K562 (cell line): ENCODE results near the gene DLGAP1. TPM values are rescaled to one million over a fixed set of nuclear protein-coding genes. Genes with fewer than 3 reads are reported as not detected.
"Not testable (repeated sequence)": the region's sequence is repeated elsewhere in the genome, so short reads cannot be mapped to it uniquely, and the experiment has no call there.

Source experiments
- ATAC-seq: fragments of 200-7000 bp; cut with Tn5 transposase; 3 replicates; pipeline ENCODE4 v1.9.1; 2020; ENCODE audit warnings: moderate library complexity
- BruUV-seq: library from RNA; stranded (reverse); fragments of 400-500 nt; replicated peaks from 2 replicates; lab custom pipeline; 2021; lab: Mats Ljungman, UMichigan
- CTCF ChIA-PET: fragments of 300-600 bp; formaldehyde crosslinking; extraction: SDS; loops from one replicate; lab custom pipeline; 2021; ENCODE audit warnings: low intra/inter-chr PET ratio; lab: Yijun Ruan, JAX
- POLR2A ChIA-PET: fragments of 300-600, 350-650 bp; sonication (Branson Sonifier 250); formaldehyde crosslinking; extraction: SDS; loops from one replicate; lab custom pipeline; 2021; ENCODE audit warnings: antibody characterized with exemption, inconsistent platforms; lab: Yijun Ruan, JAX
- DNase-seq, 4 experiments: peaks; one replicate each; pipeline versions ENCODE4 v3.0.0 to v3.0.0-alpha.2; 2011 to 2018; ENCODE audit warnings: low spot score in 3 of 4, mixed read lengths in 3 of 4; ENCODE audit errors: extremely low read depth in 1 of 4
- FAIRE-seq: peaks from 2 replicates; lab custom pipeline; 2011; peaks lifted over from hg19 to GRCh38; lab: Jason Lieb, UNC
- H2AFZ ChIP-seq: 2 replicates; pipeline ENCODE4 v1.6.0; 2011; ENCODE audit warnings: low read depth, low read length, control low read depth, inconsistent platforms
- H3K27ac ChIP-seq: fragments of 200-600 bp; 3 replicates; pipeline ENCODE4 v1.8.0; 2011; ENCODE audit warnings: low read depth, mild to moderate bottlenecking, control low read depth, inconsistent platforms, low read length, moderate library complexity, mixed read lengths; ENCODE audit errors: extremely low read depth
- H3K27me3 ChIP-seq, 2 experiments: fragments of 300-600 bp in 1 of 2; 2 replicates in 1 of 2; 3 replicates in 1 of 2; pipeline versions ENCODE4 v1.6.0 to v1.8.0; 2011; ENCODE audit warnings: inconsistent platforms in 2 of 2, low read length in 2 of 2, mild to moderate bottlenecking in 1 of 2, mixed read lengths in 1 of 2, moderate library complexity in 1 of 2; ENCODE audit not compliant: control insufficient read depth in 2 of 2, insufficient read depth in 2 of 2
- H3K36me3 ChIP-seq: fragments of 300-600 bp; 3 replicates; pipeline ENCODE4 v1.8.0; 2011; ENCODE audit warnings: mild to moderate bottlenecking, low read length, inconsistent platforms; ENCODE audit not compliant: control insufficient read depth, insufficient read depth
- H3K4me1 ChIP-seq, 2 experiments: fragments of 200-600 bp in 1 of 2; replicated peaks in 1 of 2; 2 replicates in 1 of 2; 3 replicates in 1 of 2; pipeline versions ENCODE4 v1.5.1 to v1.8.0; 2011; ENCODE audit warnings: inconsistent platforms in 2 of 2, low read length in 2 of 2, mild to moderate bottlenecking in 1 of 2, mixed read lengths in 1 of 2, moderate library complexity in 1 of 2; ENCODE audit not compliant: control insufficient read depth in 2 of 2, insufficient read depth in 2 of 2
- H3K4me2 ChIP-seq: 2 replicates; pipeline ENCODE4 v1.6.1; 2011; ENCODE audit warnings: low read length, control low read depth, inconsistent platforms, mixed read lengths; ENCODE audit not compliant: insufficient read depth
- H3K4me3 ChIP-seq: fragments of 200-600 bp; sonication (generic), shearing (Covaris generic); 2 replicates; pipeline ENCODE4 v1.5.1; 2016; ENCODE audit warnings: control low read depth, inconsistent platforms
- H3K79me2 ChIP-seq: fragments of 200-600 bp; 3 replicates; pipeline ENCODE4 v1.8.0; 2011; ENCODE audit warnings: low read length, inconsistent platforms; ENCODE audit not compliant: control insufficient read depth, insufficient read depth
- H3K9ac ChIP-seq, 2 experiments: 2 replicates each; pipeline versions ENCODE4 v1.6.0 to v1.6.1; 2011; ENCODE audit warnings: low read depth in 2 of 2, low read length in 2 of 2, control low read depth in 1 of 2, inconsistent platforms in 1 of 2, mild to moderate bottlenecking in 1 of 2, mixed read lengths in 1 of 2; ENCODE audit not compliant: insufficient read depth in 1 of 2
- H3K9me1 ChIP-seq: one replicate; pipeline ENCODE4 v1.6.0; 2011; ENCODE audit warnings: inconsistent platforms, mild to moderate bottlenecking, low read length, moderate library complexity; ENCODE audit not compliant: control insufficient read depth, insufficient read depth
- H3K9me3 ChIP-seq: replicated peaks from 2 replicates; pipeline ENCODE4 v1.5.1; 2011; ENCODE audit warnings: low read depth, low read length, inconsistent platforms; ENCODE audit not compliant: control insufficient read depth, insufficient read depth
- H4K20me1 ChIP-seq: replicated peaks from 2 replicates; pipeline ENCODE4 v1.6.1; 2011; ENCODE audit warnings: low read length, inconsistent platforms, mixed read lengths; ENCODE audit not compliant: control insufficient read depth, insufficient read depth
- MBD1 ChIP-seq: fragments of 250-450 bp; sonication (Bioruptor Pico); IDR thresholded peaks from 2 replicates; pipeline ENCODE4 v1.8.0; 2022; ENCODE audit warnings: inconsistent platforms
- ZBTB33 ChIP-seq: sonication (generic); formaldehyde crosslinking; IDR thresholded peaks from 2 replicates; pipeline ENCODE4 v1.8.1; 2023; ENCODE audit warnings: mild to moderate bottlenecking, missing genetic modification reagents
- ZBTB8A ChIP-seq: fragments of 450-650 bp; IDR thresholded peaks from 2 replicates; pipeline ENCODE4 v1.6.1; 2018; ENCODE audit warnings: mild to moderate bottlenecking, moderate library complexity; ENCODE audit not compliant: partially characterized antibody
- ZNF121 ChIP-seq: sonication (generic); formaldehyde crosslinking; conservative IDR thresholded peaks from 2 replicates; pipeline ENCODE4 v1.8.0; 2022; ENCODE audit warnings: missing genetic modification reagents
- ZNF639 ChIP-seq, 2 experiments: fragments of 200-800 bp in 1 of 2; sonication (Bioruptor generic) in 1 of 2; sonication (generic) in 1 of 2; formaldehyde crosslinking in 1 of 2; IDR thresholded peaks in 1 of 2; conservative IDR thresholded peaks in 1 of 2; 2 replicates each; pipeline versions ENCODE4 v1.5.0 to v1.6.1; 2016 to 2020; ENCODE audit warnings: missing compliant biosample characterization in 1 of 2, missing genetic modification characterization in 1 of 2, missing genetic modification reagents in 1 of 2
- WGBS: fragments of 100-300 bp; shearing (Covaris generic); methylation state at CpG from one replicate; pipeline ENCODE4 v1.1.6; 2016; ENCODE audit warnings: low coverage, mixed read lengths; ENCODE audit not compliant: insufficient coverage; ENCODE audit errors: missing lambda C conversion rate; 5-methylcytosine and 5-hydroxymethylcytosine counted together
- in situ Hi-C: fragments of 300-500 bp; cut with MboI; formaldehyde crosslinking; loops from 4 replicates; pipeline ENCODE4 v1.15.0; 2018; ENCODE audit warnings: inconsistent platforms, mixed read lengths
- intact Hi-C: fragments of 100-400 bp; cut with micrococcal nuclease; formaldehyde crosslinking; loops from 2 replicates; pipeline ENCODE4 v1.14.2; 2022
- polyA plus RNA-seq, 8 experiments: library from polyadenylated mRNA; depleted of rRNA in 4 of 8; stranded (reverse) in 5 of 8; unstranded in 3 of 8; fragments of >200 nt; fragmentation: Nextera tagmentation in 2 of 8; fragmentation: Illumina TruSeq in 1 of 8; extraction: Ambion mirVana in 2 of 8; extraction: Trizol in 1 of 8; gene quantifications; 2 replicates each; pipeline versions ENCODE4 v1.2.1 to v1.2.3, GENCODE V29; 2011 to 2014; ENCODE audit warnings: inconsistent platforms in 1 of 8, missing spikeins in 1 of 8
- total RNA-seq, 7 experiments: library from RNA; depleted of rRNA in 6 of 7; stranded (reverse); fragments of >200 nt in 6 of 7; fragmentation: Illumina TruSeq in 2 of 7; extraction: Trizol in 2 of 7; gene quantifications; 2 replicates each; pipeline versions ENCODE4 v1.2.1 to v1.2.3, GENCODE V29; 2011 to 2021; ENCODE audit warnings: low replicate concordance in 1 of 7

The DLGAP1 gene
- total and polyA plus RNA-seq, 9 of the 15 experiments (the other 6 are each of a cell fraction or from before 2014, with no cell fraction given) = 0.04 to 0.22 (median 0.08) TPM

GRCh38 chr18:3472121-3472520 lies 983.0 kb downstream of the DLGAP1 start:
- WGBS = 42% methylated on average over 3 of the region's 3 CpGs
- in situ Hi-C loops, H3K9me1 ChIP-seq, DNase-seq, H3K27me3 ChIP-seq, H3K27ac ChIP-seq, ATAC-seq, FAIRE-seq, H3K4me3 ChIP-seq, H3K36me3 ChIP-seq, BruUV-seq, intact Hi-C loops, H3K4me1 ChIP-seq, H3K9ac ChIP-seq, H3K79me2 ChIP-seq, H3K4me2 ChIP-seq, H4K20me1 ChIP-seq, CTCF ChIA-PET, H2AFZ ChIP-seq, H3K9me3 ChIP-seq: not testable (repeated sequence)
- peak; percentile 85 for TF ChIP-seq ZNF121
- POLR2A ChIA-PET = interaction anchor here (2.1 kb wide), 1 partner anchor 14 kb away, joined by 6 read pairs; no protein-coding TSS in a partner anchor

DNA sequence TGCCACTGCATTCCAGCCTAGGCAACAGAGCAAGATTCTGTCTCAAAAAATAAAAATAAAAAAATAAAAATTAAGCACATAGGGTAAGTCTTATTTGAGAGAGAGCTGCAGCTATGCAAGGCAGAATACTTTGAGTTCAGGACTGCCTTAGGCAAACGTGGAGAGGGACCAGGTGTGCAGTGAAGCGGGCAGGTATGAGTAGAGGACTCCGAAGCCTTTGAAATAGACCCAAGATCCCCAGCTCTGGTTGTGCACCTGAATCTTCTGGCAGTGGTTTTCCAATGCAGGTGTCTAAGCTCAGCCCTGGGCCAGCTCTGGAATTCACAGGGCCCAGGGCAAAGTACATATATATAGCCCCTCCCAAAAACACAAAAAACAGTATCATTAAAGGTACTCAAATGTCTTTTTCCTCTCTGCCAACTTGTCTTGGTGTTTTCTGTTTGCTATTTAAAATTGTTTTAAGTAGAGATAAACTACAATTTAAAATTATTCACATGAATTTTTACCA lies 983.9 kb downstream of the DLGAP1 start:
- whole genome bisulfite sequencing = 55% methylated on average over 3 of the region's 3 CpGs
- Histone ChIP-seq H3K4me3 (no peak overlapping the region), H3K27me3 (no peaks in the 10 kb centered on the region), H3K4me2 (no peak overlapping the region), H3K9me1 (no peaks in the 10 kb centered on the region), H3K79me2 (no peaks in the 10 kb centered on the region), H3K27ac (no peak overlapping the region), H3K9me3 (no peaks in the 10 kb centered on the region), H4K20me1 (no peaks in the 10 kb centered on the region), H3K4me1 (peaks cover 8 to 14% of the 10 kb centered on the region in 2 experiments; a peak in 4 of 5 replicates), H2AFZ (no peak overlapping the region), H3K9ac (no peak overlapping the region), H3K36me3 (no peaks in the 10 kb centered on the region)
- no peak for FAIRE-seq
- CTCF ChIA-PET = no interaction called here
- DNase-seq = no peak
- intact Hi-C loops = no loop called here
- no TSS peak for BruUV-seq
- ATAC-seq = no peak
- POLR2A ChIA-PET = interaction anchor here (0.6 to 2.1 kb wide), 5 partner anchors 13 to 132 kb away, joined by 3 to 6 read pairs (median 3); no protein-coding TSS in a partner anchor
- in situ Hi-C loops = no loop called here
- TF ChIP-seq ZNF639 (CRISPR knock-in tag; conservative IDR thresholded peaks at IDR 0.05 in 1 of 2, IDR thresholded peaks at IDR 0.05 in 1 of 2) (no peak), ZBTB8A (no peak), ZBTB33 (CRISPR knock-in tag) (no peak), MBD1 (no peak)
